ENCODE measurements around the gene G6PD. TPM values are rescaled to one million over a fixed set of nuclear protein-coding genes. Genes with fewer than 3 reads are reported as not detected.

G6PD gene
- total RNA-seq, 1 experiment from 2014 or later = 68.7 TPM

DNA sequence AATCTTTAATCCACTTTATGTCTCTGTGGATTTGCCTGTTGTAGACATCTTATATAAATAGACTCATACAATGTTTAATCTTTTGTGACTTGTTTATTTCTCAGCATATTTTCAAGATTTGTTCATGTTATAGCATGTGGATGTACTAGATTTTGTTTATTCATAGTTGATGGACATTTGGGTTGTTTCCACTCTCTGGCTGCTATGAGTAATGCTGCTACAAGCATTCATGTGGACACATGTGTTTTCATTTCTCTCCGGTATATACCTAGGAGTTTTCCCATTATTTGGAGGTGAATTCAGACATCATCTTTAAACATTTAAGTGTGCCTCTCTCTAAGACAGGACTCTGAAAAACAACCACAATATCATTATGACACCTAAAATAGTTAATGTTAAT lies 3.1 kb upstream of the G6PD start:
- Histone ChIP-seq H4K20me1 (ENCODE audit: control insufficient read depth, insufficient read depth, insufficient read length) (no peaks in the 10 kb centered on the region), H3K18ac (ENCODE audit: insufficient read length, low read depth, low read length) (no peak overlapping the region), H2BK12ac (ENCODE audit: insufficient read length, low read depth, low read length) (no peak overlapping the region), H2BK5ac (ENCODE audit: insufficient read length, low read length) (no peak overlapping the region), H3K56ac (ENCODE audit: insufficient read length, low read depth, low read length) (no peak overlapping the region), H3K14ac (ENCODE audit: insufficient read depth, low read length) (no peak overlapping the region), H2BK20ac (ENCODE audit: low read depth, low read length, poor library complexity, severe bottlenecking) (no peak overlapping the region), H4K8ac (replicated peaks; ENCODE audit: insufficient read length, low read depth, low read length) (no peak overlapping the region), H3K79me1 (ENCODE audit: insufficient read depth, low read depth, low read length, poor library complexity, severe bottlenecking) (no peaks in the 10 kb centered on the region), H3K4me1 (ENCODE audit: insufficient read depth, low read length) (no peaks in the 10 kb centered on the region), H3K9ac (ENCODE audit: extremely low read depth, insufficient read length, low read length) (no peak overlapping the region), H4K5ac (ENCODE audit: insufficient read length, low read depth, low read length) (no peak overlapping the region), H3K27ac (ENCODE audit: insufficient read length, low read depth, low read length) (no peak overlapping the region), H3K79me2 (ENCODE audit: insufficient read depth, low read length) (peaks cover 3% of the 10 kb centered on the region; the same call in 1 of the 2 replicates), H3K4me2 (ENCODE audit: insufficient read depth, insufficient read length, low read length) (no peak overlapping the region), H2BK15ac (ENCODE audit: low read depth, low read length) (no peak overlapping the region), H3K23ac (ENCODE audit: insufficient read length, low read depth, low read length) (no peak overlapping the region), H4K91ac (ENCODE audit: insufficient read length, low read depth, low read length) (no peak overlapping the region), H3K27me3 (ENCODE audit: insufficient read depth, low read length) (no peaks in the 10 kb centered on the region), H3K23me2 (ENCODE audit: insufficient read length, low read depth, low read length, poor library complexity, severe bottlenecking) (peaks cover 6% of the 10 kb centered on the region), H2BK120ac (ENCODE audit: low read depth, low read length, poor library complexity, severe bottlenecking) (no peak overlapping the region), H3K9me3 (ENCODE audit: control insufficient read depth, low read depth, low read length) (peaks cover 33% of the 10 kb centered on the region), H2AFZ (ENCODE audit: low read length) (no peak overlapping the region), H3K4ac (ENCODE audit: low read depth, low read length) (no peak overlapping the region), H2AK5ac (ENCODE audit: insufficient read length, low read length) (no peak overlapping the region), H3T11ph (ENCODE audit: low read length) (no peak overlapping the region)
- Mint-ChIP-seq H3K27me3 (ENCODE audit: low read depth) (no peaks in the 10 kb centered on the region; the same call in 1 of the 2 replicates), H3K9me3 (peaks cover 68 to 76% of the 10 kb centered on the region in 2 experiments), H3K27ac (no peak overlapping the region), H3K4me1 (peaks cover 4 to 12% of the 10 kb centered on the region in 2 experiments), H3K4me3 (peak overlapping the region in 1 of 2 experiments; percentile 46; a peak in 1 of 5 replicates), H3K36me3 (ENCODE audit: insufficient read depth in 1 of 3, low read depth in 3 of 3) (peaks cover 23 to 52% (median 45%) of the 10 kb centered on the region in 3 experiments)
- TF ChIP-seq, protein P1, sequence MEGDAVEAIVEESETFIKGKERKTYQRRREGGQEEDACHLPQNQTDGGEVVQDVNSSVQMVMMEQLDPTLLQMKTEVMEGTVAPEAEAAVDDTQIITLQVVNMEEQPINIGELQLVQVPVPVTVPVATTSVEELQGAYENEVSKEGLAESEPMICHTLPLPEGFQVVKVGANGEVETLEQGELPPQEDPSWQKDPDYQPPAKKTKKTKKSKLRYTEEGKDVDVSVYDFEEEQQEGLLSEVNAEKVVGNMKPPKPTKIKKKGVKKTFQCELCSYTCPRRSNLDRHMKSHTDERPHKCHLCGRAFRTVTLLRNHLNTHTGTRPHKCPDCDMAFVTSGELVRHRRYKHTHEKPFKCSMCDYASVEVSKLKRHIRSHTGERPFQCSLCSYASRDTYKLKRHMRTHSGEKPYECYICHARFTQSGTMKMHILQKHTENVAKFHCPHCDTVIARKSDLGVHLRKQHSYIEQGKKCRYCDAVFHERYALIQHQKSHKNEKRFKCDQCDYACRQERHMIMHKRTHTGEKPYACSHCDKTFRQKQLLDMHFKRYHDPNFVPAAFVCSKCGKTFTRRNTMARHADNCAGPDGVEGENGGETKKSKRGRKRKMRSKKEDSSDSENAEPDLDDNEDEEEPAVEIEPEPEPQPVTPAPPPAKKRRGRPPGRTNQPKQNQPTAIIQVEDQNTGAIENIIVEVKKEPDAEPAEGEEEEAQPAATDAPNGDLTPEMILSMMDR (conservative IDR thresholded peaks at IDR 0.05) = no peak
- WGBS (ENCODE audit: extremely low coverage, insufficient read length, low lambda C conversion rate) = no CpG with 5 or more reads among the region's 1 CpG
- no peak for DNase-seq

Measured in H9 (cell line).